ENCODE results near the gene ZC3H12C. TPM values are rescaled to one million over a fixed set of nuclear protein-coding genes. Genes with fewer than 3 reads are reported as not detected.

Gene ZC3H12C
- total and polyA plus RNA-seq, 2 of the 4 experiments (the other 2 are of a cell fraction): 4.2 to 15.8 TPM

- ChIA-PET POLR2A (ENCODE audit: unreplicated experiment) (no interaction called here), CTCF (no interaction called here)
- in situ Hi-C loops (cut with MboI; ENCODE audit: low sequenced_read_pairs) (loop anchor here (25.0 kb wide), 1 partner anchor 223 kb away; no protein-coding TSS in a partner anchor), intact Hi-C loops (cut with micrococcal nuclease) (no loop called here), dilution Hi-C loops (cut with HindIII; ENCODE audit: low sequenced_read_pairs, unreplicated experiment) (no loop called here)
- H3K4me2 ChIP-seq (ENCODE audit: low read depth, low read length): no peak overlapping the region
- H2BK20ac ChIP-seq (ENCODE audit: low read depth, low read length): no peak overlapping the region
- no peak overlapping the region for H3K9ac ChIP-seq (ENCODE audit: low read depth, low read length)
- H4K8ac ChIP-seq (ENCODE audit: low read depth in 2 of 2, low read length in 2 of 2): no peak overlapping the region
- no peak overlapping the region for H3K4me3 ChIP-seq (ENCODE audit: insufficient read depth, low read depth, low read length)
- no peaks in the 10 kb centered on the region for H3K27me3 ChIP-seq (ENCODE audit: control insufficient read depth, insufficient read depth, low read length)
- H3K9me1 ChIP-seq (ENCODE audit: insufficient read depth, low read length): peaks cover 4% of the 10 kb centered on the region; the same call in 1 of the 2 replicates
- TF ChIP-seq CEBPB (IDR thresholded peaks at IDR 0.05; ENCODE audit: low read depth, low read length) (no peak), ELK1 (IDR thresholded peaks at IDR 0.05; ENCODE audit: borderline replicate concordance, low read depth, low read length) (no peak), USF2 (IDR thresholded peaks at IDR 0.05; ENCODE audit: low read depth, low read length) (no peak), NFE2L2 (IDR thresholded peaks at IDR 0.05; ENCODE audit: low read depth, low read length) (no peak), POLR2A (IDR thresholded peaks at IDR 0.05; ENCODE audit: low read depth, low read length) (no peak), CTCF (conservative IDR thresholded peaks at IDR 0.05; ENCODE audit: low read depth, low read length) (no peak), SMC3 (IDR thresholded peaks at IDR 0.05; ENCODE audit: low read depth, low read length) (no peak), BHLHE40 (IDR thresholded peaks at IDR 0.05; ENCODE audit: low read depth, low read length) (no peak), RAD21 (IDR thresholded peaks at IDR 0.05; ENCODE audit: low read length) (no peak), RFX5 (IDR thresholded peaks at IDR 0.05; ENCODE audit: low read depth, low read length) (no peak), MAZ (IDR thresholded peaks at IDR 0.05; ENCODE audit: borderline replicate concordance, low read depth, low read length) (no peak), RCOR1 (IDR thresholded peaks at IDR 0.05; ENCODE audit: insufficient replicate concordance, low read length) (no peak), CHD1 (IDR thresholded peaks at IDR 0.05; ENCODE audit: low read depth, low read length) (no peak), FOS (IDR thresholded peaks at IDR 0.05; ENCODE audit: low read depth, low read length) (no peak), MAFK (IDR thresholded peaks at IDR 0.05; ENCODE audit: low read depth, low read length) (no peak), MXI1 (IDR thresholded peaks at IDR 0.05; ENCODE audit: borderline replicate concordance, low read depth, low read length) (no peak)
- no peak overlapping the region for H2AFZ ChIP-seq (replicated peaks; ENCODE audit: low read length, poor library complexity)
- no peaks in the 10 kb centered on the region for H3K9me3 ChIP-seq (ENCODE audit: control insufficient read depth, insufficient read depth, low read length)
- H2BK15ac ChIP-seq (ENCODE audit: low read depth, low read length): no peak overlapping the region
- peaks cover 5% of the 10 kb centered on the region for H3K4me1 ChIP-seq (ENCODE audit: control insufficient read depth, insufficient read depth, low read length)
- H3K14ac ChIP-seq (replicated peaks; ENCODE audit: low read depth, low read length): no peak overlapping the region
- H2AK5ac ChIP-seq (ENCODE audit: low read depth, low read length): no peak overlapping the region
- no peak for DNase-seq
- H4K20me1 ChIP-seq (ENCODE audit: insufficient read depth, low read length): no peaks in the 10 kb centered on the region
- no peak for ATAC-seq (ENCODE audit: low read depth)
- no peak overlapping the region for H2BK120ac ChIP-seq (ENCODE audit: low read depth, low read length)
- H2AK9ac ChIP-seq (replicated peaks; ENCODE audit: low read depth, low read length, poor library complexity): no peak overlapping the region
- H3K56ac ChIP-seq (ENCODE audit: extremely low read depth, insufficient read depth, low read length): no peak overlapping the region
- H3K18ac ChIP-seq (ENCODE audit: low read depth, low read length): no peak overlapping the region
- H3K27ac ChIP-seq (ENCODE audit: insufficient read depth, low read length): no peak overlapping the region
- no peak overlapping the region for H4K5ac ChIP-seq (ENCODE audit: low read depth, low read length)
- H2BK5ac ChIP-seq (ENCODE audit: low read depth, low read length, poor library complexity, severe bottlenecking): no peak overlapping the region
- no peak overlapping the region for H3K23ac ChIP-seq (ENCODE audit: low read depth, low read length)
- H3K36me3 ChIP-seq (ENCODE audit: control insufficient read depth, insufficient read depth, low read length): no peaks in the 10 kb centered on the region
- H3K4ac ChIP-seq (ENCODE audit: low read depth, low read length): no peak overlapping the region
- H3K79me1 ChIP-seq (ENCODE audit: low read depth in 1 of 2, low read length in 2 of 2): no peaks in the 10 kb centered on the region
- 40% methylated on average over 3 of the region's 7 CpGs; no CpG with 5 or more reads in 1 of the 2 experiments for WGBS, 2 experiments (ENCODE audit: extremely low coverage in 2 of 2, insufficient read length in 1 of 2)
- H4K91ac ChIP-seq (ENCODE audit: insufficient read depth, low read depth, low read length): no peak overlapping the region
- no TSS peak for BruUV-seq (replicated peaks)
Observed at GRCh38 chr11:110185599-110185998, 92.4 kb downstream of the ZC3H12C start.

Measured in IMR-90 (cell line).